DMS79 (cell line): ENCODE results near the gene CETN2.
"Not testable (repeated sequence)": the region's sequence is repeated elsewhere in the genome, so short reads cannot be mapped to it uniquely, and the experiment has no call there.

Source experiments
- DNase-seq: peaks from one replicate; lab custom pipeline; 2025; lab: John Stamatoyannopoulos, UW

CETN2 gene

DNA sequence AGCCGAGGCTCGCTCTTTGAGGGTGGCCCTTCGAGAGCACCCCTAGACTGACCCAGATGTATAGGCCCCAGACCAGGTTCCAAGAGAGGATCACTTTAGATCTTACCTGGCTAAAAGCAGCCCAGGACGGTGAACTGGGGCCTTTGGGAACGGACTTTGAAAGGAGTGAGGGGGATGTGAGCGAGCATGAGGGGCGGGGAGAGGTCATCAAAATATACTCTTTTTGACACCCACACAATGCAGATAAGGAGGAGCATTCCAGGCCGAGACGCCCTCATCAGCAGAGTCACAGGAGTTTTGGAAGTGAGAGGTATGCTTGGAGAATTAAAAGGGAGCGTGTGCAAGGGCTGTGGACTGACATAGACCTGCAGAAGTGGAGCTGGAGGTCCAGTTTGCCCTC is 834 bp upstream of the CETN2 start:
- DNase-seq = no peak

DNA sequence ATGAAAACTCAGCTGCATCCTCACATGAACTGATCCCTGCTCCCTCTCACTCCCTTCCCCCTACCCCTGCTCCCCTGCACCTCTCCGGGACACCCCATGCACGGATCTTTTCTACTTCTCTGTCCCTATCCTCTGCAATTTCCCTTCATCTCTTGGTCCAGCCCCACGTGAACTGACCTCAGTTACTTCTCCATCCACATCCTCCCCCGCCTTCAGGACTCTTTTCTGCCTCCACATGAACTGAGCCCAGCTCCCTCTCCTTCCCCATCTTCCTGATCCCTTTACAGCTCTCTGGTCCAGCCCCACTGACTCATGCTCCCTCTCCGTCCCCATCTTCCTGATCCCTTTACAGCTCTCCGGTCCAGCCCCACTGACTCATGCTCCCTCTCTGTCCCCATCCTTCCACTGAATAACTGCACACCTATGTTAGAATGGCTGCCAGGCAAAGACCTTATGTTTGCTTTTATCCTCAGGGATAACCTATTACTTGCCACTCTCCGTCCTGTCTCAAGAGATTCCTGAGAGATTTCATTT is 5.6 kb downstream of the CETN2 start:
- no peak for DNase-seq

DNA sequence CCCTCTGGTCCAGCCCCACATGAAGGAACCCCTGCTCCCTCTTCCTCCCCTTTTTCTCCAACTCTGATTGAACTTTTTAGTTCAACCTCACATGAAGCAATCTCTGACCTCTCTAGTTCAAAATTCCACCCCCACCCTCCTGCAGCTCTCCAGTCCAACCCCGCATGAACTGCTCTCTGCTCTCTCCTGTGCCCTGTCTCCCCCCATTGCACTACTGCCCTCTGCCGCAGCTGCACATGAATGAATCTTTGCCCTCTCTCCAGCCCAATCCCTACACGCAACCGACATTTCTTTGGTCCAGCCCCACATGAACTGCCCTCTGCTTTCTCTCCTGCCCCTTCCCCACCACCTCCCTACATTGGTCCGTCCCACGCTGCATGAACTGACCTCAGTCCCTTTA is 6.9 kb downstream of the CETN2 start:
- DNase-seq = no peak

DNA sequence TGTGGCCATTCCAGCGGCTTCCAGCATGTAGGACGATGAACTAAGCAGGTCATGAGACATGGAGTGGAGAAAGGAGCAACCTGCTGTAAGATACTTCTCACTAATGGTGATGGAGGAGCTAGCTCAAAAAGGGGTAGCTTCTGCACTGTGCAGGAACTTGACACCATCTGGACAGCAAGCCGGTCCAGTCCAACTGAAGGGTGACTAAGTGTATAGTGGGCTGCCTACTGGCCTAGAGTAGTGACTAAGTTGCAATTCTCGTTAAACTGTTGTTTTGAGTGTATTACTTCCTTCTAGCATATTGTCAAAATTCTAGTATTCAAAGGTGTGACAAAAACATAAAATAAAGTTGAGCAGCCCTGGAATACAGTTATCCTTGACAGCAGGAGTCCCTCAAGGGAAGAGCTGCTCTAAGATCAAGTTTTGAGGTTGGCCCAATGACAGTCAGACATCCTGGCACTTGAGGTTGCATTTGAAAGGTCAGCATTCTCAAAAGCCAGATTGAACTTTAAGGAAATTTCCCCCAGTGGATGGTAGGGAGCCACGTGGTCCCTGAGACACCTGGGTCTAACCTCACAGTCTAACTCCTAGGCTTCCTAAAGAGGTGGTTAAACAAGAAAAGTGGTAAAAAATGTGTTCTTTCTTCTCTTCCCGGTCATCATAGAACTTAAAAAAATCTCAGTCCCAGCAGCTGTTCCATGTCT is 8.0 kb downstream of the CETN2 start:
- no peak for DNase-seq

DNA sequence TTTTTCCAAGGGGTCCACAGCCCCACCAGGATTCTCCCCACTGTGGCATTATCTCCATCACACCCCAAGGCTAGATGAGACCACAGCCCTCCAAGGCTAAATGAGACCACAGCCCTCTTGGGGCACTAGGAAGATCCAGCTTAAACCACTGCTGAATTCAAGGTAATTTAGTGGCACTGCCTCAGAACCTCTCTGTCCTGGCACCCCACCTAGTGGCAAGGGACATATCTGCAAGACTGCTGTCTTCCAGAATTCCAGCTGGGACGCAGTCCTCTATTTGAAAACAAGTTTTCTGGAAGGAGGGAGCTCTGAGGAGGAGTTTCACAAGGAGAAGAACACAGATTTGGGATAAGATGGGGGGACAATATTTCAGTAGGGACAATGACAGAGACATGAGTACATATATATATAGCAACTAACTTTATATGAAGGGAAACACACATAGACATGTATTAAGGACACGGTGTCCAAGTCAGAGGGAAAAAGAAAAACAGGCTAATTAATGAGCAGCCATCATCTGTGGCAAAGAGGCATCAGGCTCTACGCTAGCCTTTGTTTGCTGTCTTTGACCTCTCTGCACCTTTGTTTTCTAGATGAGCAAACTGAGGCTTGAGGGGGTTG is 9.3 kb downstream of the CETN2 start:
- no peak for DNase-seq

DNA sequence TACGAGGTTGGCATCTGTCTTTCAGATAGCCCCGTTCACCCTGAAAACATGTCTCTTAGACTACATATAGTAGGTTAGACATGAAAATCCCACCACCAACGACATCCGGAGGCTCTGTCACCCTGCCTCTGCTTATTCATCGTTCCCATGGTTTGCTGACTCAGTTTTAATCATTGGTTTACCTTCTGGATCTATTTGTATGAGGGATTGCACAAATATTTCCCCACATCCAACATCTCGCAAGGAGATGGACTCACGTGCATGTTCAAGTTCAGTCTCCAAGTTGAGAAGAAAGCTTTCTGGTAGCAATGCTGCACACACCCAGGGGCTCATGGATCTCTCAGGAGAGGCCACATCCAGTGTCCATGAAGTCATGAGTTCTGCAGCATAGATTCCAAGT is 10.8 kb downstream of the CETN2 start:
- DNase-seq = no peak

DNA sequence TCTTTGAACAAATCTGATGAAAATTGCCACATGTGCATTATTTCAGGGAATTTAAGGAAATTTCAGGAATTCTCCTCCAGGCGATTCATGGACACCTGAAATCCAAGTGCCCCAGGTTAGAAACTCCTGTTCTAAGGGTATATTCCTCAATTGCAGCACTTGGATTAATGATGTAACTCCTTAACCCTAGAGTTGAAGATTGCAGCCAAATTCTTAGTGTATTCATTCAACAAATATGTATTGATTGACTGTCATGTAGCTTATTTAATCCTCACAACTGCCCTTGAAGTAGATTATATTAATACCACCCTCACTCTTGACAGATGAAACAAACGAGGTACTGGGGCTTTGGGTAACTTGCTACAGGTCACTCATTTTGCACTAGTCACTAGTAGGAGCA is 11.3 kb downstream of the CETN2 start:
- DNase-seq = no peak

DNA sequence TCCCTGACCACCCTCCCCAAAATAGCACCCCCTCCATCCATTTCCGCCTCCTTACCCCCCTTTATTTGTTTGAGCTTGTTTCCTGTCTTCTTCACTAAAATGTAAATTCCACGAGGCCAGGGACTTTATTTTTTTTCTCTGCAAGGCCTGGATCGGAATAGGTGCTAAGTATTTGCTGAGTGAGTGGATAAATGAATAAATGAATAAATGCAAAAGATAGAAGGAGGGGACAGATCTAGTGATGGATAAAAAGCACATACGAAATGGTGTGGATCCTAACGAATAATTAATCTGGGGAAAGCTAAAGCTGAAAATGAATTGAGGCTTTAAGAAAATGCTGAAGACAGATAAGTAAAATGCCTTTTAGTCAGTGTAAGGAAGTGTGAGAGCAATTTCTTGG is 12.2 kb downstream of the CETN2 start:
- no peak for DNase-seq

DNA sequence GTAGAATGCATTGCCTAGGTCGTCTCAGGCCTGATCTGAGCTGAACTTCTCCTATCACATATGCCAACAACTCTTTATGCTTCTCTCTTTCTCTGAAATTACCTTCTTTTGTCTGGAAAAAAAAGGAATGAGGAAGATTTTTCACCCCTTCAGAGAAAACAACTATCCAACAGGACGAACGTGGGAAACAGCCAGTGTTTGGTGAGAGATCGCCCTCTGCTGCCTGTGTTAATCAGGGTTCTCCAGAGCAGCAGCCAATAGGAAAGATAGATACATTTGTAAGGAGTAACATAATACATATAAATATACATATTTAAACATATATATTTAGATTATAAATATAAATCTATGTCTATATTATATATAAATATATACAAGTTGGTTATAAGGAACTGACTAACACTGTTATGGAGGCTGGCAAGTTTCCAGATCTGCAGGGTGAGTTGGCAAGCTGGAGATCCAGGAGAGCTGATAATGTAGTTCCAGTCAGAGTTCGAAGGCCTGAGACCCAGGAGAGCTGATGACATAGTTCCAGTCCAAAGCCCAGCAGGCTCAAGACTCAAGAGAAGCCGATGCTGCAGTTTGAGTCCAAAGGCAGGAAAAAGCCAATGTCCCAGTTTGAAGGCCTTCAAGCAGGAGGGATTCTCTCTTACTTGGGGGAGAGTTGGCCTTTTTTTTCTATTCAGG is 13.3 kb downstream of the CETN2 start:
- DNase-seq = no peak

DNA sequence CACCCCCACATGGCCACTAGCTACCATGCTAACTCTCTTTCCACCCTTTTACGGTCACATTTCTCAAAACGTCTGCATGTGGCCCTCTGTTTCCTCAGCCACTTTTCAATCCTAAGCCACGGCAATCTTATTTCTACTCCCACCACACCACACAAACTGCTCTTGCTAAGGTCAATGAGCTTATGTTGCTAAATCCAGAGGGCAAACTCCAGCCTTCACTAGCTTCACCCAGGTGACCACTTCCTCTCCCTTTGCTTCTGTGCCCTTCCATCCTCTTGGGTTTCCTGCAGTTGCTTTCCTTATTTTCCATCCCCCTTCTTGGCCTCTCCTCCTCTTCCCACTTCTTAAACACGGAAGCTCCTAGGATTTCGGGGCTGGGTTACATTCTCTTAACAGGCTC is 16.5 kb downstream of the CETN2 start:
- DNase-seq = no peak

DNA sequence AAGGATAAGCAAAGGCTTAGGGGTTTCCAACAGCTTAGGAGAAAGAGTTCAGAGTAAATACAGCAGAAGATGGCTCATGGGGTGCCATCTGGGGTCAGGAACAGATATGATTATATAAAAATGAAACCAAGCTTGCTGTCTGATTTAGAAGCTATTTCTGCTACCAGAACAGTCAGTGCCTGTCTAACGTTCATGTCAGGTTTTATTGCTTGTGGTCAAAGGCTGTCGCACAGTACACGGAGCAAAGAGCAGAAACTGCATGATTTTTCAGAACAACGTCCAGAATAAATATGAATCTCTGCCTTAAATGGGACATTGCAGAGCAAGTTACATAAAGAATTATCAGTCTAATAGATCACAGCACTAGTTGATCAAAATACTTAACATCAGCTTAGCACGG is 17.4 kb downstream of the CETN2 start:
- DNase-seq = no peak

DNA sequence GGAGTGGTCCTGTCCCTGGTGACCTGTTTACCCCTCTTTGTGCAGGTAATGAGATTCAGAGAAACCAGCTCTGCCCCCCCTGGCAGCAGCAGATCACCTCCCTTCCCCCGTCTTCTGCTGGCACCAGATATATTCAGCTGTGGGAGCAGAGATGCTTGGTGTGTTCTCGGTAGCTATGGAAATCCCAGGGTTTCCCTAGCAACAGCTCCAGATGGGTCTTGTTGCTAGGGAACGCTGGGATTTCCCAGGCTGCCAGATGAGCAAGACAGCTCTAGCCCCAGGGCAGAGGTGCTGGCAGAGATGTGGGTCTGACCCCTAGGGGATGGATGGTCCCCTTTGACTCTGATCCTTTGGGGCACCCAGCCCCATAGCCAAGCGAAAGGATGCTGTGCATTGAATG is 20.2 kb downstream of the CETN2 start:
- no peak for DNase-seq

DNA sequence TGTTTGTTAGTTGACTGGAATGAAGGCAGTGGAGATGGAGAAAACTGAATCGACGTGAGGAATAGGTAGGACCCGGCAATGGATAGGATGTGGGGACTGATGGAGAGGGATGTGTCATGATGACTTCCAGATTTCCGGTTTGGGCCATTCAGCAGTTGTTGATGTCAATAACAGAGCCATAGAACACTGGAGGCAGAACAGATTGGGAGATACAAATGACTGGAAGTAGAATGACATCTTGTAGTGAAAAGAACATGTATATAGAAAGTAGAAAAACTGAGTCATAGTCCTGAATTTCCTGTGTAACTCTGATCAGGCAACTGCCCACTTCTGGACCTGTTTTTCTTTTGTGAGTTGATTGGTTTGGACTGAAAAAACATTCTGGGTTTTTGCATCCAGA is 24.5 kb downstream of the CETN2 start:
- DNase-seq = no peak

DNA sequence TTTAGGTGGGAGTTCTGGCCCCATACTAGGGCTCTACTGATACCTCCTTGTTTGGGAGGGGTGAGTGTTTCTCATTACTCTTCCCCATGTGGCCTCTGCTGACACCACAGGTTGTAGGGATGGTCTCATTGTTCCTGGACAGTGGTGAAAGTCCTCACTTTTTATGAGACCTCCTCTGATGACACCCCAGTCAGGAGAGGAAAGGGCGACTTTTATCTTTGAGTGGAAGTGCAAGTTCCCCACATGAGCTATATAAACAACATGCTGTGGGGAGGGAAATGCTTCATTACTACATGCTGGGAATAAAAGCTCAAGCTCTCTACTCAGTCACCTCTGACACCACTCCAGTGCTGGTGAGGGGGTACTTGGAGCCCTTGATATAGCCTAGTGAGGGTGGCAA is 31.6 kb downstream of the CETN2 start:
- DNase-seq = no peak

DNA sequence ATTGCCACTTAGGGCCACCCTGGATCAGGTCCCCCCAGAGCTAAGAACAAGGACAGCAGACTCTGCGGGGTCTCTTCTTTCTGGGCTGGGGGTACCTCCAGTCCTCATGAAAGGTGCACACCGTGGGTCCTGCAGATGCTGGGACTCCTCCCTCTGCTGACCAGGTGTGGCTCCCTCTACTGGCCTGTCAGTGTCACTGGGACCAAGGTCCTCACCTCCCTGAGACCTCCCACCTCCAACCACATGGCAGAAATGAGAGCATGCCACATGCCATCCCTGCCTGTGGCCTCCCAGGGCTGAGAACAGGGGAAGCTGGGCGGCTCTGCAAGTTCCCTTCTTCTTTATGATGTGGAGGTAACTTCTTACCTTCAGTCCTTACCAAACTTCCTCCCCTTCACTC is 43.5 kb downstream of the CETN2 start:
- not testable (repeated sequence) for DNase-seq
